Activated naive CD4-positive, alpha-beta T cell treated with anti-CD3 and anti-CD28 coated beads for 36 hours (primary cell): Measurements from ENCODE around the gene SOCS2. TPM values are rescaled to one million over a fixed set of nuclear protein-coding genes. Genes with fewer than 3 reads are reported as not detected.
A peak's percentile ranks its signal among the peaks of the same experiment; 100 is the strongest.

Experiments
- CTCF ChIA-PET: fragments of 350-600 bp; sonication (Branson Sonifier 250); formaldehyde crosslinking; loops from one replicate; lab custom pipeline; 2021; ENCODE audit warnings: antibody characterized with exemption; lab: Charles Lee
- DNase-seq: peaks from one replicate; pipeline ENCODE4 v3.0.0-alpha.2; 2020
- H3K27ac Mint-ChIP-seq: one replicate; pipeline ENCODE4 v1.8.0; 2021; ENCODE audit warnings: mild to moderate bottlenecking, mixed read lengths
- H3K27me3 Mint-ChIP-seq: one replicate; pipeline ENCODE4 v1.8.0; 2021; ENCODE audit warnings: low read depth, mixed read lengths
- H3K36me3 Mint-ChIP-seq: one replicate; pipeline ENCODE4 v1.8.0; 2021; ENCODE audit warnings: low read depth, mixed read lengths
- H3K4me1 Mint-ChIP-seq: one replicate; pipeline ENCODE4 v1.8.0; 2021; ENCODE audit warnings: low read depth, mixed read lengths
- H3K4me3 Mint-ChIP-seq: one replicate; pipeline ENCODE4 v1.8.0; 2021; ENCODE audit warnings: mild to moderate bottlenecking, moderate library complexity, mixed read lengths
- H3K9me3 Mint-ChIP-seq: one replicate; pipeline ENCODE4 v1.8.0; 2021; ENCODE audit warnings: mixed read lengths
- intact Hi-C: fragments of 100-400 bp; cut with micrococcal nuclease; formaldehyde crosslinking; loops from one replicate; pipeline ENCODE4 v1.15.1; 2023
- total RNA-seq, 2 experiments: library from RNA; stranded (reverse); gene quantifications; one replicate each; pipeline ENCODE4 v1.2.3, GENCODE V29; 2021

The SOCS2 gene, protein sequence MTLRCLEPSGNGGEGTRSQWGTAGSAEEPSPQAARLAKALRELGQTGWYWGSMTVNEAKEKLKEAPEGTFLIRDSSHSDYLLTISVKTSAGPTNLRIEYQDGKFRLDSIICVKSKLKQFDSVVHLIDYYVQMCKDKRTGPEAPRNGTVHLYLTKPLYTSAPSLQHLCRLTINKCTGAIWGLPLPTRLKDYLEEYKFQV
- 10 to 100 TPM; 15.9 to 17.5 TPM for total RNA-seq

DNA sequence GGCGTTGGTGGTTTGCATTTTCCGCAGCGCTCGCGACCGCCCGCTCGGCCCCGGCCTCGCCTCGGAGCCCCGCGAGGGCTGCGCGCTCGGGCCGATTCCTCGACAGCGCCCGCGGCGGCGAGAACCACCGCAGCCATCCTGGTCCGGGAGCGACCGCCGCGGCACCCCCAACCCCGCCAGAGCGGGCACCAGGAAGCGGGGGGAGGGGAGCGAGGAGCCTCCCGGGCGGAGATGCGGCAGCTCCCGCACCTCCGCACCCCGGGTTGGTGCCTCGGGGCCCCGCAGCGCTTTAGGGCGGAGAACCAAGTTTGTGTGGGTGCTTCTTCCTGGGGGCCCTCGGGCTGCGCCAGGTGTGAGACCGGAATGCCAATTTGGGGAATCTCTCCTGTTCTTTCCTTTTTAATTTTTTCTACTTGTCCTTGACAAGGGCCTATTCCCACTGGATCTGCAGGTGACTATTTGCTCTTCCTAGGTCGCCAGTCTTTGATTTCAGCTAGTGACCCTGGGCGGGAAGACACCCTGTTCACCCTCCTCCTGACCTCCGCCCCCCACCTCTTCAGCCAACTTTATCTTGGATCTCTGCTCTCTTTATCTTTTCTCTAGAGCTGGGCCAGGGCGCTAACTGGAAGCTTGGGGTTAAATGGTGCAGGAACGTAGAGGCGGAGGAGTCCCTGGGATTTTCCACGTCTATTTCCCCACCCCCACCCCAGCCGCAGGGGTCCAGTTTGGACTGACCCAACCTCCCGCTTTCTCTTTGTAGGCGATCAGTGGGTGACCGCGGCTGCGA is at the start of gene SOCS2:
SOCS2 (plus strand) TSS at position 751 of the 787 bp plus-strand sequence. CDS start 223 bp downstream, outside the sequence.
- intact Hi-C loops: loop anchor here (1.0 to 5.0 kb wide), 6 partner anchors 129 to 1440 kb away; partner anchors contain the start of gene EEA1
- Mint-ChIP-seq H3K4me3 (peak within 1 kb of the TSS; percentile 83), H3K27ac (peak within 1 kb of the TSS; percentile 59), H3K9me3 (no peaks in the 10 kb centered on the region), H3K4me1 (peaks cover 27% of the 10 kb centered on the region), H3K36me3 (peaks cover 14% of the 10 kb centered on the region), H3K27me3 (peaks cover 18% of the 10 kb centered on the region)
- DNase-seq: peak; percentile 48
- CTCF ChIA-PET: interaction anchor here (0.7 to 10.3 kb wide), 5 partner anchors 34 to 530 kb away, joined by 3 to 152 read pairs (median 4); no protein-coding TSS in a partner anchor

DNA sequence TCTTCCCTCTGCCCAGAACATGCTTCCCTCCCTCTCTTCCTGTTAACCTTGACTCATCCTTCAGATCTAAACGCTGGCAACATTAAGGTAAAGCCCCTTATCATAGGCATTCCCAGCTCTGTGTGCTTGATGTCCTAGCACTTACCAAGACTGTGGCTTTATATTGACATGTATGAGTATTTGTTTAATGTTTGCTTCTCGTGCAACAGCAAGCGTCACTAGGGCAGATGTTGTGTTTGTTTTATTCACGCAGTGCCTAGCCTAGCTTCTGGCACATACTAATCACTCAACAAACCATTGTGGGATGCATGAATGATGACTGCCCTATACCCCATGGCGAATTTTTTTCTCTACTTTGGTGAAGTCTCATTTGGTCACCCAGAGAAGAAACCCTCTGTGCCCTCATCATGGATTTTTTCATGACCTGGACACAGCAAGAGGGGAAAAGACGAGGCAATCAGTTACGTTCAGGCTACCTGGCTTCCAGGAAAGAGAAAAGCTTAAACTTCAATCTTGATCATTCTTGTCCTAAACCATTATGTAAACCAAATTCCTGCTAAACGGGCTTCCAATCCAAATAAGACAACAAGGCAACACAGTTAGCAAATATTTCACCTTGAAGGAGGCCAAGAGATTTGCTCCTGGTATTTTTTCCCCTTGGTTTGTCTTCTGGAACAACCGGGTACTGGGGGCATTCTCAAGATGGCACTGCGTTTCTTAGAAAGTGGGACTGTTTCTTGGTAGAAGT is 47.9 kb upstream of the SOCS2 start:
- no peak for DNase-seq
- Mint-ChIP-seq H3K4me1 (peaks cover 3% of the 10 kb centered on the region), H3K4me3 (no peak overlapping the region), H3K27me3 (peaks cover 2% of the 10 kb centered on the region), H3K36me3 (no peaks in the 10 kb centered on the region), H3K9me3 (no peaks in the 10 kb centered on the region), H3K27ac (no peak overlapping the region)
- intact Hi-C loops: loop anchor here (1.0 kb wide), 1 partner anchor 578 kb away; no protein-coding TSS in a partner anchor
- CTCF ChIA-PET: interaction anchor here (0.6 to 4.0 kb wide), 2 partner anchors 49 to 578 kb away, joined by 4 to 27 read pairs; no protein-coding TSS in a partner anchor

DNA sequence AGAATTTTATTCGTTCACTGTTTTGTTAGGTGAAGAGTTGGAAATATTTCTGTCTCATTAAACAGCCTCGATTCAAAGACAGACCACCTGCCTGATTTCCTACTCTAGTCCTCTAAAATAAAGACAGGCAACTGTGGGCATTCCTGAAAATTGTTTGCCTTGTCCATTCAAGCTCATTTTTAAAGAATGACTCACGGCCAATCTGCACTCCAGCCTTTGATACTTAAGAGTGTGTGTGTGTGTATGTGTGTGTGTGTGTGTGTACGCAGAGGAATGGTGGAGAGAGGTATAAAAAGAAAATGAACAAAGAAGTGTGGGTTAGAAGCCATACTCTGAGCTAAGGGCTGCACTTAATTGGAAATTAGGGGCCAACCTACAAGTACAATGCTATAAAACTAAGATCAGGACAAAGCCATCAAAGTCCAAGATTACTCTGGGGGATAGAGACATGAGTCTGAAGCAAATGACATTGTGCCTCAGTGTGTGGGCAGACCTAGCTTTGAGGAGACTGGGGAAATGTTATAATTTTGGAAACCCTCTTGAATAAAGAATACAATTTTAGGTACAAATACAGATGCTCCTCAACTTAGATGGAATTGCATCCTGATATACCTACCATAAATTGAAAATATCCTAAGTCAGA is 45.6 kb upstream of the SOCS2 start:
- Mint-ChIP-seq H3K4me3 (no peak overlapping the region), H3K27me3 (peaks cover 2% of the 10 kb centered on the region), H3K27ac (no peak overlapping the region), H3K4me1 (peaks cover 15% of the 10 kb centered on the region), H3K9me3 (no peaks in the 10 kb centered on the region), H3K36me3 (no peaks in the 10 kb centered on the region)
- CTCF ChIA-PET: interaction anchor here (2.3 to 4.0 kb wide), 2 partner anchors 24 to 575 kb away, joined by 9 to 27 read pairs; no protein-coding TSS in a partner anchor
- intact Hi-C loops: no loop called here
- no peak for DNase-seq

DNA sequence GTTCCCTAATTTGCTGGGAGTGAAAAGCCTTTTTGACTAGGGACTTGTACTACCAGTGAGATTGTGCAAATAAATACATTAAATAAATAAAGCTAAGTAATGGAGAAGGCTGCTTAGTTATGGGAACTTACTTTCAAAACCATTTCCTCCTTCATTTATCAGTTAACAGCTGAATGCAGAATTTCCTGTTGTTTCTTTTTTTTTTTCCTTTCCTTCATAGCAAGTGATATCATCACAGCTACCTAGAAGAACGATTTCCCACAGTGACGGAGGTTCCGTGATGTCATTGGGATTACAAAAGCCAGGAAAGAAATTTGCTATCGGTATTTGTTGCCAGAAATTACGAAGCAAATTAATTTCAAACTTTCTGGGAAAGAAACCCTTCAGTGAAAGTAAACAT is 42.1 kb upstream of the SOCS2 start:
- intact Hi-C loops: no loop called here
- CTCF ChIA-PET: interaction anchor here (0.5 to 1.0 kb wide), 3 partner anchors 8 to 596 kb away, joined by 3 to 5 read pairs (median 5); no protein-coding TSS in a partner anchor

DNA sequence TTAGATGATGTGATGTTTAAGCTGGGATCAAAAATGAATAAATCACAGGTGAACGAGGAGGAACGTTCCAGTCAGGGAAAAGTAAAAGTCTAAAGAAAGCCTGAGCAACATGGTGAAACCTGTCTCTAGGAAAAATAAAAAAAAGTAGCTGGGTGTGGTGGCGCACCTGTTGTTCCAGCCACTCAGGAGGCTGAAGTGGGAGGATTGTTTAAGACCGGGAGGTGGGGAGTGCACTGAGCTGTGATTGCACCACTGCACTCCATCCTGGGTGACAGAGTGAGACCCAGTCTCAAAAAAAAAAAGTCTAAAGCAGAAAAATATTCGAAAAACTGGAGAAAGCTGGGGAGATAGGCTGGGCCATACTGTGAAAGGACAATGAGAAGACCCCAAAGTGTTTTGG is 39.2 kb upstream of the SOCS2 start:
- Mint-ChIP-seq H3K9me3 (no peaks in the 10 kb centered on the region), H3K4me3 (no peak overlapping the region), H3K27ac (no peak overlapping the region), H3K36me3 (no peaks in the 10 kb centered on the region), H3K27me3 (no peaks in the 10 kb centered on the region), H3K4me1 (peaks cover 27% of the 10 kb centered on the region)
- CTCF ChIA-PET: no interaction called here
- intact Hi-C loops: no loop called here
- no peak for DNase-seq

More for the DNA sequence above, 42.1 kb upstream of the SOCS2 start:
- H3K4me1 Mint-ChIP-seq: peaks cover 15% of the 10 kb centered on the region
- no peaks in the 10 kb centered on the region for H3K9me3 Mint-ChIP-seq
- H3K27ac Mint-ChIP-seq: no peak overlapping the region
- no peak overlapping the region for H3K4me3 Mint-ChIP-seq
- peak; percentile 21 for DNase-seq
- H3K27me3 Mint-ChIP-seq: peaks cover 2% of the 10 kb centered on the region
- H3K36me3 Mint-ChIP-seq: no peaks in the 10 kb centered on the region

DNA sequence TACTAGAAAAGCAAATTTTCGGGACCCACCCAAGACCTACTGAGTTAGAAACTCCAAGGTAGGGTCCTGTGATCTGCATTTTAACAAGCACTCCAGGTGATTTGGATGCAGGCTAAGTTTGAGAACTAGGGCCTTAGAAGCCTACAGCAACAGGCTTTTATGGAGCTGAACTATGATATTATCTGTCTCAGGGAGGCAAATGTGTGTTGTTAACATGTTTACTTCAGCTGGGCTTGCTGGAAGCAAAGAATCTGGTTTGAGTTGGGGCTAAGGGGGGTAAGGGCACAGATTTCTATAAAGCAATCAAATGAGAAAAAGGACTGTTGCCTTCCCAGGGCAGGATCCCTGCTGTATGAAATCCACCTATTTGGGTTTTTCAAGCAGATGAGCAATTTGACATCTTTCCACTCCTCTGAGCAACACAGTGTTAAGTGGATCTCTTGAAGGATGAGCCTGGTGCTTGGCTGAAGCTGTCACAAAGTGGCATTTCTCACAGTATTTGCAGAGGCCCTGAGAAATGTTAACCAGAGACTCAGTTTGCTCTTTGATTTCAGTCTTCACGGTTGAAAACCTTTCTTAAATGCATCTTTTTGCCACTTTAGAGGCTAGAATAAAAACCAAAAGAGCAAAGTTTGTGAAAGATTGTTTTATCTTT is 36.2 kb upstream of the SOCS2 start:
- Mint-ChIP-seq H3K27ac (no peak overlapping the region), H3K36me3 (no peaks in the 10 kb centered on the region), H3K9me3 (no peaks in the 10 kb centered on the region), H3K27me3 (no peaks in the 10 kb centered on the region), H3K4me1 (peaks cover 24% of the 10 kb centered on the region), H3K4me3 (no peak overlapping the region)
- no peak for DNase-seq
- intact Hi-C loops: no loop called here
- CTCF ChIA-PET: interaction anchor here (0.5 to 1.8 kb wide), 6 partner anchors 14 to 566 kb away, joined by 3 to 6 read pairs (median 4); no protein-coding TSS in a partner anchor

DNA sequence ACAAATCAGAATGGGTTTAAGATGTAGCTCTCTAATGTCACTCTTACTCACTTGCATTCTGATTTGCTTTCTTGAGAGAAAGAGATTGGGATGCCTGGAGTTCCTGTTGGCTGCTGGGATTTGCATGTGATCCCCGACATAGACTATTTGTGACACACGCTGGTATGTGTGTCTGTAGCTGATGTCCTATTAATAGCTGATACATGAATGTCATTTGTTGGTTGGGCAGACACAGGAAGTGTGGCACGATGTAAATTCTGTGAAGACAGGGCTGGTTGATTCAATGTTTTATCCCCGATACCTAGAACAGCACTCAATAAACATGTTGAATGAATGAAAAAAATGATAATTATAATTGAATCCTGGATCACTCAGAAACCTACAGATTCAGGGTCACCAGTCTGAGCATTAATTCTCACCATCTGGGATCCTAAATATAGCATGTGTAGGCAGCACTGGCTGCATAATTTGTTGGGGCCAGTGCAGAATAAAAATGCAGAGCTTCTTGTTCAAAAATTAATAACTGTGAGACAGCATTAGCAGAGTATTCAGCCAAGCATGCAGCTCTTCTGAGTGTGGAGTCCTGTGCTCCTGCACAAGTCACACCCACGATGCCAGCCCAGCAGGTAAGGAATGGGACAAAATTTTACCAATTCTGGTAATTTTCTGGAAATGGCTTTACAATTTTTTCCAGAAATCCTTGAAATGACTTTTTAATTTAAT is 35.5 kb upstream of the SOCS2 start:
- H3K27me3 Mint-ChIP-seq: no peaks in the 10 kb centered on the region
- CTCF ChIA-PET: interaction anchor here (0.5 to 1.8 kb wide), 7 partner anchors 15 to 565 kb away, joined by 3 to 6 read pairs (median 4); no protein-coding TSS in a partner anchor
- H3K27ac Mint-ChIP-seq: no peak overlapping the region
- no peak overlapping the region for H3K4me3 Mint-ChIP-seq
- DNase-seq: no peak
- peaks cover 31% of the 10 kb centered on the region for H3K4me1 Mint-ChIP-seq
- intact Hi-C loops: no loop called here
- no peaks in the 10 kb centered on the region for H3K36me3 Mint-ChIP-seq
- H3K9me3 Mint-ChIP-seq: no peaks in the 10 kb centered on the region

DNA sequence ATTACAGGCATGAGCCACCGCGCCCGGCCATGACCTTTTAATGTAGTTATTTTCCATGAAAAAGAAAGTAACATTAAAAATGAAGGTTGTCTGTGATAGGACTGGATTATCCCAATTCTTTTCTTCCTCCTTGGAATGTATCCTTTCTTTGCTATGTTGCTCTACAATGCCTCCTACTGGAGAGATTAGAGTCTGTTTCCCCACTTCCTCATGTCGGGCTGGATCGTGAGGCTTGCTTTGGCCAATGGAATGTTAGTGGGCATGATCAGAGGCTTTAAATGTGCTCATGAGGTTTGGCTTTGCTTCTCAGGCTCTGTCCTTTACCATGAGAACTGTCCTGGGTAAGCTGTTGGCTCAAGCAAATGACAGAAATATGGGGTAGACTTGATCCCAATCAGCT is 34.7 kb upstream of the SOCS2 start:
- no peak for DNase-seq
- H3K36me3 Mint-ChIP-seq: no peaks in the 10 kb centered on the region
- no peaks in the 10 kb centered on the region for H3K27me3 Mint-ChIP-seq
- H3K4me1 Mint-ChIP-seq: peaks cover 31% of the 10 kb centered on the region
- H3K9me3 Mint-ChIP-seq: no peaks in the 10 kb centered on the region
- intact Hi-C loops: no loop called here
- H3K27ac Mint-ChIP-seq: no peak overlapping the region
- H3K4me3 Mint-ChIP-seq: no peak overlapping the region
- CTCF ChIA-PET: interaction anchor here (1.0 kb wide), 1 partner anchor 8 kb away, joined by 3 read pairs; no protein-coding TSS in a partner anchor

DNA sequence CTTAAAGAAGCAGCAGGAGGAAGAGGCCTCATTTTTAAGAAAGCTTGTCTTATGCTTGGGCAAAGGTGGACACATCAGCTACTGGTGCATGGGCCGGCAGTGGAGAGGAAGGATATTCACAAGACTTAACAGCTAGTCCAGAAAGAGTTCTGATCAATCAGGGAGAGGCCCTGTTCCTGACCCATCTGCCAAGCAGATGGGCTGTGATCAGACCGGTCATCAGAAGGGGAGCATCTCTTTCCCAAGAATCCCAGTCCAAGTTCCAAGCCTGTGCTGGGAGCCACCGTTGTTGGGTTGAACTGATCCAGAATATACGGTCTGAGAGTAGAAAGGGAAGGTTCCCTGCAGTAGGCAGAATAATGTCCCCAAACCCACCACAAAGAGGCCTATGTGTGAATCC is 32.7 kb upstream of the SOCS2 start:
- DNase-seq: no peak
- no peaks in the 10 kb centered on the region for H3K27me3 Mint-ChIP-seq
- no peak overlapping the region for H3K27ac Mint-ChIP-seq
- no peaks in the 10 kb centered on the region for H3K9me3 Mint-ChIP-seq
- intact Hi-C loops: no loop called here
- peaks cover 31% of the 10 kb centered on the region for H3K4me1 Mint-ChIP-seq
- H3K36me3 Mint-ChIP-seq: peaks cover 5% of the 10 kb centered on the region
- H3K4me3 Mint-ChIP-seq: no peak overlapping the region
- CTCF ChIA-PET: no interaction called here

DNA sequence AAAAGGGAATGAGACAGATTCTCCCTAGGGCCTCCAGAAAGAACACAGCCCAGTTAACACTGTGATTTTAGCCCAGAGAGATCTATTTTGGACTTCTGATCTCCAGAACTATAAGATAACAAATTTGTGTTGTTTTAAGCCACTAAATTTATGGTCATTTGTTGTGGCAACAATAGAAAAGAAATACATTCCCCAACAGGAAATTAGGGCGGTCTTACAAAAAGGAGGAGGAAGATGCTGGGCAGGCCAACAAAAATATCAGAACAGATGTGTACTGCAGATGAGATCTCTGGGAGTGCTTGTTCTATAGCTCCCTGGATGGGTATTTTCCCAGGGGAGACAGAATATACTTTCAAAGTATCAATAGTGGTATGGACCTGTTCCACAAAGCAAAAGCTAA is 32.0 kb upstream of the SOCS2 start:
- no peak overlapping the region for H3K4me3 Mint-ChIP-seq
- H3K36me3 Mint-ChIP-seq: peaks cover 6% of the 10 kb centered on the region

More for the DNA sequence above, 32.0 kb upstream of the SOCS2 start:
- intact Hi-C loops: no loop called here
- H3K27me3 Mint-ChIP-seq: no peaks in the 10 kb centered on the region
- DNase-seq: no peak
- H3K4me1 Mint-ChIP-seq: peaks cover 31% of the 10 kb centered on the region
- no peaks in the 10 kb centered on the region for H3K9me3 Mint-ChIP-seq
- no peak overlapping the region for H3K27ac Mint-ChIP-seq
- CTCF ChIA-PET: interaction anchor here (0.7 to 1.4 kb wide), 2 partner anchors 26 to 38 kb away, joined by 3 to 4 read pairs; no protein-coding TSS in a partner anchor
